HL-60 (cell line): ENCODE data around the gene VPS26C.
A peak's percentile ranks its signal among the peaks of the same experiment; 100 is the strongest.

Source experiments
- DNase-seq, 2 experiments: peaks; one replicate each; pipeline ENCODE4 v3.0.0-alpha.2; 2010 to 2020; ENCODE audit warnings: low read depth in 1 of 2, low spot score in 1 of 2
- H3K27ac ChIP-seq: fragments of 250-450 bp; sonication (Bioruptor Pico); replicated peaks from 2 replicates; pipeline ENCODE4 v1.5.1; 2020; ENCODE audit warnings: mild to moderate bottlenecking, moderate library complexity
- H3K27me3 ChIP-seq: fragments of 250-450 bp; sonication (Bioruptor Pico); 2 replicates; pipeline ENCODE4 v1.5.1; 2021; ENCODE audit warnings: mild to moderate bottlenecking, moderate library complexity; ENCODE audit not compliant: insufficient read depth, poor library complexity, severe bottlenecking
- H3K4me3 ChIP-seq: replicated peaks from 2 replicates; pipeline ENCODE4 v1.5.1; 2011; ENCODE audit warnings: mild to moderate bottlenecking, control low read depth, low read length; ENCODE audit not compliant: insufficient read depth
- GABPA ChIP-seq: IDR thresholded peaks from 2 replicates; pipeline ENCODE4 v1.6.1; 2012; ENCODE audit warnings: low read depth
- POLR2AphosphoS5 ChIP-seq: IDR thresholded peaks from 2 replicates; pipeline ENCODE4 v1.6.1; 2012; ENCODE audit warnings: low read depth
- SPI1 ChIP-seq: IDR thresholded peaks from 2 replicates; pipeline ENCODE4 v1.6.1; 2012; ENCODE audit warnings: low read depth, mild to moderate bottlenecking, borderline replicate concordance
- TF ChIP-seq, protein P1 (sequence below): IDR thresholded peaks from one replicate; pipeline ENCODE4 v1.5.1; 2011; ENCODE audit warnings: low read length, control low read depth, inconsistent platforms; ENCODE audit not compliant: insufficient read depth
- TF ChIP-seq, protein P2 (sequence below): IDR thresholded peaks from 2 replicates; pipeline ENCODE4 v1.6.1; 2012; ENCODE audit warnings: low read depth; ENCODE audit not compliant: insufficient replicate concordance

Gene VPS26C

DNA sequence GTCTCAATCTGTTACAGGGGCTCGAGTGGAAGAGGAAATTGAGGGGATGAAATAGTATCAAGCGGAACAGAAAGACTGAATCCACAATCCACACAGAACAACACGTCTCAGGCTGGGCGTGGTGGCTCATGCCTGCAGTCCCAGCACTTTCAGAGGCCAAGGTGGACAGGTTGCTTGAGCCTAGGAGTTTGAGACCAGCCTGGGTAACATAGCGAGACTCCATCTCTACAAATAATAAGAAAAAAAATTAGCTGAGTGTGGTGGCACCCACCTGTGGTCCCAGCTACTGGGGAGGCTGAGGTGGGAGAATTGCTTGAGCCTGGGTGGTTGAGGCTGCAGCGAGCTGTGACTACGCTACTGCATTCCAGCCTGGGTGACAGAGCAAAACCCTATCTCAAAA is 25.7 kb downstream of the VPS26C start:
- no peaks in the 10 kb centered on the region for H3K27me3 ChIP-seq
- DNase-seq = no peak
- TF ChIP-seq POLR2AphosphoS5 (no peak), GABPA (no peak), SPI1 (no peak)
- TF ChIP-seq, protein P1, sequence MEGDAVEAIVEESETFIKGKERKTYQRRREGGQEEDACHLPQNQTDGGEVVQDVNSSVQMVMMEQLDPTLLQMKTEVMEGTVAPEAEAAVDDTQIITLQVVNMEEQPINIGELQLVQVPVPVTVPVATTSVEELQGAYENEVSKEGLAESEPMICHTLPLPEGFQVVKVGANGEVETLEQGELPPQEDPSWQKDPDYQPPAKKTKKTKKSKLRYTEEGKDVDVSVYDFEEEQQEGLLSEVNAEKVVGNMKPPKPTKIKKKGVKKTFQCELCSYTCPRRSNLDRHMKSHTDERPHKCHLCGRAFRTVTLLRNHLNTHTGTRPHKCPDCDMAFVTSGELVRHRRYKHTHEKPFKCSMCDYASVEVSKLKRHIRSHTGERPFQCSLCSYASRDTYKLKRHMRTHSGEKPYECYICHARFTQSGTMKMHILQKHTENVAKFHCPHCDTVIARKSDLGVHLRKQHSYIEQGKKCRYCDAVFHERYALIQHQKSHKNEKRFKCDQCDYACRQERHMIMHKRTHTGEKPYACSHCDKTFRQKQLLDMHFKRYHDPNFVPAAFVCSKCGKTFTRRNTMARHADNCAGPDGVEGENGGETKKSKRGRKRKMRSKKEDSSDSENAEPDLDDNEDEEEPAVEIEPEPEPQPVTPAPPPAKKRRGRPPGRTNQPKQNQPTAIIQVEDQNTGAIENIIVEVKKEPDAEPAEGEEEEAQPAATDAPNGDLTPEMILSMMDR = no peak
- TF ChIP-seq, protein P2, sequence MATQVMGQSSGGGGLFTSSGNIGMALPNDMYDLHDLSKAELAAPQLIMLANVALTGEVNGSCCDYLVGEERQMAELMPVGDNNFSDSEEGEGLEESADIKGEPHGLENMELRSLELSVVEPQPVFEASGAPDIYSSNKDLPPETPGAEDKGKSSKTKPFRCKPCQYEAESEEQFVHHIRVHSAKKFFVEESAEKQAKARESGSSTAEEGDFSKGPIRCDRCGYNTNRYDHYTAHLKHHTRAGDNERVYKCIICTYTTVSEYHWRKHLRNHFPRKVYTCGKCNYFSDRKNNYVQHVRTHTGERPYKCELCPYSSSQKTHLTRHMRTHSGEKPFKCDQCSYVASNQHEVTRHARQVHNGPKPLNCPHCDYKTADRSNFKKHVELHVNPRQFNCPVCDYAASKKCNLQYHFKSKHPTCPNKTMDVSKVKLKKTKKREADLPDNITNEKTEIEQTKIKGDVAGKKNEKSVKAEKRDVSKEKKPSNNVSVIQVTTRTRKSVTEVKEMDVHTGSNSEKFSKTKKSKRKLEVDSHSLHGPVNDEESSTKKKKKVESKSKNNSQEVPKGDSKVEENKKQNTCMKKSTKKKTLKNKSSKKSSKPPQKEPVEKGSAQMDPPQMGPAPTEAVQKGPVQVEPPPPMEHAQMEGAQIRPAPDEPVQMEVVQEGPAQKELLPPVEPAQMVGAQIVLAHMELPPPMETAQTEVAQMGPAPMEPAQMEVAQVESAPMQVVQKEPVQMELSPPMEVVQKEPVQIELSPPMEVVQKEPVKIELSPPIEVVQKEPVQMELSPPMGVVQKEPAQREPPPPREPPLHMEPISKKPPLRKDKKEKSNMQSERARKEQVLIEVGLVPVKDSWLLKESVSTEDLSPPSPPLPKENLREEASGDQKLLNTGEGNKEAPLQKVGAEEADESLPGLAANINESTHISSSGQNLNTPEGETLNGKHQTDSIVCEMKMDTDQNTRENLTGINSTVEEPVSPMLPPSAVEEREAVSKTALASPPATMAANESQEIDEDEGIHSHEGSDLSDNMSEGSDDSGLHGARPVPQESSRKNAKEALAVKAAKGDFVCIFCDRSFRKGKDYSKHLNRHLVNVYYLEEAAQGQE = no peak
- no peak overlapping the region for H3K4me3 ChIP-seq
- H3K27ac ChIP-seq = no peak overlapping the region

DNA sequence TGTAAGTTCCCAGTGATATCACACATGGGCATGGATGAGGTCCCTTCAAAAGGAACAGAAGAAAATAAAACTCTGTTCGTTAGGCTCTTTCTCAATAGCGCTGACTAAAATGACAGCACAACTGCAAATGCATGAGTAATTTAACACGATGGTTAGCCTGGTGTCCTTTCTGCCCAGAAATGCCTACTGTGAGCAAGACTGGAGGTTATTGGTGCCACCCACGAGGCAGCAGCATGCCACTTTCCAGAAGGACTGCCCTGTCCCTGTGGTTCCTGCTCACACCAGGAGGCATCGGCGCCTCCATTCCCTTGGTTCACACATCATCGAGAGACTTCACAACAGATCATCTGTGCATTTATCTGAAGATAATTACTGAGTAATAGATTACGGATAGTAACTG is 26.2 kb downstream of the VPS26C start:
- no peak overlapping the region for H3K4me3 ChIP-seq
- no peak for DNase-seq
- TF ChIP-seq, protein P2 = no peak
- no peak for TF ChIP-seq POLR2AphosphoS5
- TF ChIP-seq GABPA = no peak
- TF ChIP-seq, protein P1 = no peak
- no peak for TF ChIP-seq SPI1
- H3K27ac ChIP-seq = no peak overlapping the region
- H3K27me3 ChIP-seq = no peaks in the 10 kb centered on the region

- no peak overlapping the region for H3K4me3 ChIP-seq
- TF ChIP-seq, protein P2 = no peak
- TF ChIP-seq POLR2AphosphoS5 (no peak), SPI1 (peak; percentile 62; the same call in 1 of the 2 replicates), GABPA (no peak)
- TF ChIP-seq, protein P1 = no peak
- DNase-seq = no peak
- no peak overlapping the region for H3K27ac ChIP-seq
- H3K27me3 ChIP-seq = no peaks in the 10 kb centered on the region
These were observed 29.4 kb downstream of the VPS26C start for GRCh38 chr21:37237764-37238163.
